Suprapubic skin (tissue), 4 donors: ENCODE data around the gene B3GALNT2.

Experiments used
- CTCF ChIP-seq, 2 donors: fragments of 200-600 bp in 1 of 2; fragments of 450-650 bp in 1 of 2; sonication (generic) in 1 of 2; IDR thresholded peaks; one replicate each; pipeline ENCODE4 v1.5.1; 2016 to 2019; ENCODE audit warnings: antibody characterized with exemption in 2 of 2, mild to moderate bottlenecking in 1 of 2, moderate library complexity in 1 of 2
- EP300 ChIP-seq: sonication (generic); formaldehyde crosslinking; IDR thresholded peaks from one replicate; pipeline ENCODE4 v1.6.1; 2017; ENCODE audit warnings: antibody characterized with exemption
- POLR2A ChIP-seq, 2 donors: fragments of 450-650 bp; IDR thresholded peaks; one replicate each; pipeline ENCODE4 v1.6.1; 2017; ENCODE audit warnings: antibody characterized with exemption in 2 of 2, mild to moderate bottlenecking in 2 of 2, moderate library complexity in 2 of 2
- POLR2AphosphoS5 ChIP-seq, 3 donors: sonication (generic); formaldehyde crosslinking; IDR thresholded peaks; one replicate each; pipeline ENCODE4 v1.6.1; 2017; ENCODE audit warnings: antibody characterized with exemption in 3 of 3

- TF ChIP-seq POLR2A (IDR thresholded peaks at IDR 0.05) = no peak
- TF ChIP-seq CTCF (IDR thresholded peaks at IDR 0.05) = no peak
- TF ChIP-seq POLR2AphosphoS5 (IDR thresholded peaks at IDR 0.05) = no peak
- no peak for TF ChIP-seq EP300
These were observed 77.6 kb downstream of the B3GALNT2 start for GRCh38 chr1:235426680-235427079.
